Naive thymus-derived CD4-positive, alpha-beta T cell (primary cell): ENCODE measurements around the gene HSD11B2. TPM values are rescaled to one million over a fixed set of nuclear protein-coding genes. Genes with fewer than 3 reads are reported as not detected.

Source experiments
- ATAC-seq: fragments of 150-1000 bp; cut with Tn5 transposase; 2 replicates; pipeline ENCODE4 v1.10.0; 2021; ENCODE audit warnings: mild to moderate bottlenecking, moderate library complexity
- CTCF ChIA-PET: fragments of 350-600 bp; sonication (Branson Sonifier 250); formaldehyde crosslinking; loops from one replicate; lab custom pipeline; 2021; ENCODE audit warnings: antibody characterized with exemption; lab: Charles Lee
- POLR2A ChIA-PET: fragments of 350-600 bp; sonication (Branson Sonifier 250); formaldehyde crosslinking; loops from one replicate; lab custom pipeline; 2021; ENCODE audit warnings: antibody characterized with exemption, inconsistent platforms; lab: Charles Lee
- DNase-seq, 9 donors: peaks; one replicate each; pipeline versions ENCODE4 v3.0.0 to v3.0.0-alpha.2; 2020 to 2022; ENCODE audit warnings: mixed read lengths in 1 of 9
- H3K27ac ChIP-seq: one replicate; pipeline ENCODE4 v1.7.0; 2013; ENCODE audit warnings: mild to moderate bottlenecking, low read depth, low read length, moderate library complexity
- H3K27me3 ChIP-seq, 2 donors: one replicate each; pipeline ENCODE4 v1.7.0; 2013; ENCODE audit warnings: low read length in 2 of 2, mild to moderate bottlenecking in 2 of 2, moderate library complexity in 2 of 2; ENCODE audit not compliant: control insufficient read depth in 2 of 2, insufficient read depth in 2 of 2
- H3K36me3 ChIP-seq, 3 experiments: 1 replicate in 2 of 3; 2 replicates in 1 of 3; pipeline ENCODE4 v1.7.0; 2013; ENCODE audit warnings: low read length in 3 of 3, mild to moderate bottlenecking in 3 of 3, moderate library complexity in 1 of 3; ENCODE audit not compliant: insufficient read depth in 3 of 3, control insufficient read depth in 2 of 3
- H3K4me1 ChIP-seq, 2 donors: one replicate each; pipeline ENCODE4 v1.7.0; 2013; ENCODE audit warnings: low read length in 2 of 2, mild to moderate bottlenecking in 2 of 2, moderate library complexity in 1 of 2; ENCODE audit not compliant: control insufficient read depth in 2 of 2, insufficient read depth in 2 of 2
- H3K4me3 ChIP-seq: 2 replicates; pipeline ENCODE4 v1.7.0; 2013; ENCODE audit warnings: mild to moderate bottlenecking, low read length
- H3K9me3 ChIP-seq, 3 experiments: 1 replicate in 2 of 3; 2 replicates in 1 of 3; pipeline ENCODE4 v1.7.0; 2013; ENCODE audit warnings: low read length in 3 of 3; ENCODE audit not compliant: control insufficient read depth in 2 of 3
- H3K27ac Mint-ChIP-seq, 9 donors: one replicate each; pipeline ENCODE4 v1.8.0; 2020 to 2022; ENCODE audit warnings: mixed read lengths in 9 of 9, mild to moderate bottlenecking in 8 of 9, moderate library complexity in 5 of 9, inconsistent platforms in 2 of 9
- H3K27me3 Mint-ChIP-seq, 5 donors: one replicate each; pipeline ENCODE4 v1.8.0; 2021 to 2022; ENCODE audit warnings: mixed read lengths in 5 of 5, mild to moderate bottlenecking in 1 of 5
- H3K36me3 Mint-ChIP-seq, 5 donors: one replicate each; pipeline ENCODE4 v1.8.0; 2020 to 2022; ENCODE audit warnings: mixed read lengths in 5 of 5, mild to moderate bottlenecking in 3 of 5, inconsistent platforms in 1 of 5
- H3K4me1 Mint-ChIP-seq, 7 donors: one replicate each; pipeline ENCODE4 v1.8.0; 2020 to 2022; ENCODE audit warnings: mixed read lengths in 7 of 7, mild to moderate bottlenecking in 3 of 7, inconsistent platforms in 1 of 7
- H3K4me3 Mint-ChIP-seq, 10 donors: one replicate each; pipeline ENCODE4 v1.8.0; 2020 to 2022; ENCODE audit warnings: mild to moderate bottlenecking in 10 of 10, mixed read lengths in 10 of 10, moderate library complexity in 6 of 10, inconsistent platforms in 2 of 10
- H3K9me3 Mint-ChIP-seq, 11 donors: one replicate each; pipeline ENCODE4 v1.8.0; 2020 to 2022; ENCODE audit warnings: mixed read lengths in 11 of 11, mild to moderate bottlenecking in 4 of 11, inconsistent platforms in 1 of 11, moderate library complexity in 1 of 11
- intact Hi-C, 2 donors: fragments of 100-400 bp; cut with micrococcal nuclease; formaldehyde crosslinking; loops; one replicate each; pipeline ENCODE4 v1.15.1; 2023
- polyA plus RNA-seq, 2 donors: library from polyadenylated mRNA; unstranded; fragments of 300-500 nt; fragmentation: Illumina TruSeq; gene quantifications; one replicate each; pipeline ENCODE4 v1.2.3, GENCODE V29; 2021
- total RNA-seq, 6 experiments: library from RNA in 5 of 6; stranded (reverse) in 5 of 6; gene quantifications; 1 replicate in 5 of 6; 2 replicates in 1 of 6; pipeline ENCODE4 v1.2.3 and lab custom pipeline; 2021 to 2026

HSD11B2 gene
- total and polyA plus RNA-seq, 7 experiments from 2014 or later, result 0.17 TPM; not detected in 6

GRCh38 chr16:67438824-67439393 lies 8.0 kb downstream of the HSD11B2 start:
- Mint-ChIP-seq H3K27ac (peak overlapping the region in 1 of 9 donors; percentile 32), H3K4me1 (peaks cover 0 to 3% (median 0%) of the 10 kb centered on the region in 7 donors), H3K9me3 (no peaks in the 10 kb centered on the region), H3K4me3 (no peak overlapping the region), H3K36me3 (peaks cover 4 to 17% (median 4%) of the 10 kb centered on the region in 5 donors), H3K27me3 (peaks cover 0 to 2% (median 0%) of the 10 kb centered on the region in 5 donors)
- no peak overlapping the region for H3K27ac ChIP-seq
- POLR2A ChIA-PET, result interaction anchor here (0.5 kb wide), 1 partner anchor 94 kb away, joined by 5 read pairs; no protein-coding TSS in a partner anchor
- DNase-seq (no peak), ATAC-seq (no peak)
- no peaks in the 10 kb centered on the region for H3K4me1 ChIP-seq
- CTCF ChIA-PET, result no interaction called here
- H3K27me3 ChIP-seq, result no peaks in the 10 kb centered on the region
- H3K4me3 ChIP-seq, result no peak overlapping the region
- intact Hi-C loops, result no loop called here
- peaks cover 0 to 65% (median 3%) of the 10 kb centered on the region in 3 experiments for H3K36me3 ChIP-seq
- H3K9me3 ChIP-seq, result no peaks in the 10 kb centered on the region

- no peaks in the 10 kb centered on the region for H3K9me3 ChIP-seq
- H3K4me1 Mint-ChIP-seq, result peaks cover 0 to 3% (median 0%) of the 10 kb centered on the region in 7 donors
- H3K36me3 Mint-ChIP-seq, result peaks cover 4 to 24% (median 4%) of the 10 kb centered on the region in 5 donors
- no peak overlapping the region for H3K27ac Mint-ChIP-seq
- ATAC-seq (no peak), DNase-seq (no peak)
- H3K9me3 Mint-ChIP-seq, result no peaks in the 10 kb centered on the region
- peaks cover 0 to 89% (median 3%) of the 10 kb centered on the region in 3 experiments for H3K36me3 ChIP-seq
- H3K4me3 Mint-ChIP-seq, result no peak overlapping the region
- CTCF ChIA-PET, result no interaction called here
- H3K27ac ChIP-seq, result no peak overlapping the region
- POLR2A ChIA-PET, result no interaction called here
- no peaks in the 10 kb centered on the region for H3K27me3 ChIP-seq
- intact Hi-C loops, result no loop called here
- no peaks in the 10 kb centered on the region for H3K4me1 ChIP-seq
- no peaks in the 10 kb centered on the region for H3K27me3 Mint-ChIP-seq
- H3K4me3 ChIP-seq, result no peak overlapping the region
Observed at GRCh38 chr16:67441271-67441753, 10.4 kb downstream of the HSD11B2 start.

- Histone ChIP-seq H3K36me3 (peaks cover 0 to 93% (median 3%) of the 10 kb centered on the region in 3 experiments), H3K4me1 (no peaks in the 10 kb centered on the region), H3K4me3 (no peak overlapping the region), H3K27me3 (no peaks in the 10 kb centered on the region), H3K9me3 (no peaks in the 10 kb centered on the region), H3K27ac (no peak overlapping the region)
- Mint-ChIP-seq H3K27me3 (no peaks in the 10 kb centered on the region), H3K4me3 (no peak overlapping the region), H3K27ac (peak overlapping the region in 1 of 9 donors; percentile 76), H3K9me3 (no peaks in the 10 kb centered on the region), H3K4me1 (peaks cover 0 to 3% (median 0%) of the 10 kb centered on the region in 7 donors), H3K36me3 (peaks cover 4 to 24% (median 4%) of the 10 kb centered on the region in 5 donors)
- intact Hi-C loops, result no loop called here
- ChIA-PET POLR2A (no interaction called here), CTCF (no interaction called here)
- ATAC-seq (no peak), DNase-seq (no peak)
Observed at GRCh38 chr16:67441907-67442306, 11.0 kb downstream of the HSD11B2 start.

GRCh38 chr16:67442581-67443255 lies 11.8 kb downstream of the HSD11B2 start:
- intact Hi-C loops, result no loop called here
- Mint-ChIP-seq H3K27ac (no peak overlapping the region), H3K4me1 (peaks cover 0 to 5% (median 0%) of the 10 kb centered on the region in 7 donors), H3K4me3 (no peak overlapping the region), H3K36me3 (peaks cover 4 to 24% (median 4%) of the 10 kb centered on the region in 5 donors), H3K9me3 (no peaks in the 10 kb centered on the region), H3K27me3 (no peaks in the 10 kb centered on the region)
- DNase-seq (no peak), ATAC-seq (no peak)
- POLR2A ChIA-PET, result no interaction called here
- Histone ChIP-seq H3K9me3 (no peaks in the 10 kb centered on the region), H3K36me3 (peaks cover 0 to 90% (median 3%) of the 10 kb centered on the region in 3 experiments), H3K27me3 (no peaks in the 10 kb centered on the region), H3K4me1 (no peaks in the 10 kb centered on the region), H3K27ac (no peak overlapping the region), H3K4me3 (no peak overlapping the region)
- CTCF ChIA-PET, result no interaction called here

GRCh38 chr16:67443265-67443664 lies 12.3 kb downstream of the HSD11B2 start:
- H3K27me3 Mint-ChIP-seq, result no peaks in the 10 kb centered on the region
- no peaks in the 10 kb centered on the region for H3K9me3 Mint-ChIP-seq
- intact Hi-C loops, result no loop called here
- Histone ChIP-seq H3K27ac (no peak overlapping the region), H3K36me3 (peaks cover 0 to 88% (median 3%) of the 10 kb centered on the region in 3 experiments), H3K4me1 (no peaks in the 10 kb centered on the region), H3K9me3 (no peaks in the 10 kb centered on the region), H3K4me3 (no peak overlapping the region), H3K27me3 (no peaks in the 10 kb centered on the region)
- no peak for ATAC-seq
- no peak for DNase-seq
- CTCF ChIA-PET, result interaction anchor here (1.0 kb wide), 1 partner anchor 15 kb away, joined by 3 read pairs; no protein-coding TSS in a partner anchor
- no peak overlapping the region for H3K4me3 Mint-ChIP-seq
- H3K4me1 Mint-ChIP-seq, result peaks cover 0 to 6% (median 0%) of the 10 kb centered on the region in 7 donors
- POLR2A ChIA-PET, result no interaction called here
- peaks cover 3 to 19% (median 4%) of the 10 kb centered on the region in 5 donors for H3K36me3 Mint-ChIP-seq
- H3K27ac Mint-ChIP-seq, result no peak overlapping the region

GRCh38 chr16:67444259-67445125 lies 13.6 kb downstream of the HSD11B2 start:
- H3K36me3 Mint-ChIP-seq, result peaks cover 0 to 16% (median 3%) of the 10 kb centered on the region in 5 donors

More at GRCh38 chr16:67444259-67445125, 13.6 kb downstream of the HSD11B2 start:
- DNase-seq (no peak), ATAC-seq (no peak)
- peaks cover 0 to 86% (median 0%) of the 10 kb centered on the region in 3 experiments for H3K36me3 ChIP-seq
- no peak overlapping the region for H3K4me3 ChIP-seq
- intact Hi-C loops, result no loop called here
- no peak overlapping the region for H3K27ac Mint-ChIP-seq
- peaks cover 0 to 6% (median 0%) of the 10 kb centered on the region in 7 donors for H3K4me1 Mint-ChIP-seq
- POLR2A ChIA-PET, result no interaction called here
- H3K27ac ChIP-seq, result no peak overlapping the region
- no peak overlapping the region for H3K4me3 Mint-ChIP-seq
- H3K27me3 Mint-ChIP-seq, result no peaks in the 10 kb centered on the region
- no peaks in the 10 kb centered on the region for H3K9me3 Mint-ChIP-seq
- CTCF ChIA-PET, result interaction anchor here (1.0 kb wide), 1 partner anchor 16 kb away, joined by 3 read pairs; no protein-coding TSS in a partner anchor
- no peaks in the 10 kb centered on the region for H3K4me1 ChIP-seq
- H3K27me3 ChIP-seq, result no peaks in the 10 kb centered on the region
- H3K9me3 ChIP-seq, result no peaks in the 10 kb centered on the region
